Colonic mucosa (tissue), 4 donors: Measurements from ENCODE around the gene TMEM63C. TPM values are rescaled to one million over a fixed set of nuclear protein-coding genes. Genes with fewer than 3 reads are reported as not detected.

Experiments used
- DNase-seq: peaks from one replicate; pipeline ENCODE4 v3.0.0-alpha.2; 2020
- H3K27ac ChIP-seq: fragments of 200-600 bp; one replicate; pipeline ENCODE4 v1.8.0; 2021
- H3K27me3 ChIP-seq: fragments of 200-600 bp; one replicate; pipeline ENCODE4 v1.8.0; 2021
- H3K36me3 ChIP-seq: fragments of 200-600 bp; one replicate; pipeline ENCODE4 v1.8.0; 2021
- H3K4me1 ChIP-seq: fragments of 200-600 bp; one replicate; pipeline ENCODE4 v1.8.0; 2021; ENCODE audit warnings: mild to moderate bottlenecking
- H3K4me3 ChIP-seq: fragments of 200-600 bp; one replicate; pipeline ENCODE4 v1.8.0; 2021
- H3K9ac ChIP-seq, 2 donors: one replicate each; pipeline ENCODE4 v1.7.0; 2013; ENCODE audit warnings: control low read depth in 2 of 2, low read depth in 2 of 2, low read length in 2 of 2
- H3K9me3 ChIP-seq: fragments of 200-600 bp; one replicate; pipeline ENCODE4 v1.8.0; 2021
- CTCF ChIP-seq: fragments of 200-600 bp; IDR thresholded peaks from one replicate; pipeline ENCODE4 v1.8.0; 2022; ENCODE audit warnings: antibody characterized with exemption, mild to moderate bottlenecking
- intact Hi-C: fragments of 100-400 bp; cut with DNase I; formaldehyde crosslinking; loops from one replicate; pipeline ENCODE4 v1.14.1; 2022
- total RNA-seq, 2 donors: library from RNA; stranded (reverse); fragmentation: NEBNext Ultra II Directional in 1 of 2; extraction: Animal tissue kit (Norgen Biotek cat#: 25700) in 1 of 2; gene quantifications; one replicate each; pipeline ENCODE4 v1.2.1, GENCODE V29; 2021
- donor health status: healthy.
- donor health status: DM: no; HTN: no; CAD: no.
- donor health status: DM: no; HTN: no; CAD: no.

The TMEM63C gene
- total RNA-seq, 2 donors from 2014 or later: 5.9 to 13.2 TPM

GRCh38 chr14:77151918-77152588, 29.5 kb upstream of the TMEM63C start:
- peak; percentile 22 for TF ChIP-seq CTCF
- Histone ChIP-seq H3K4me3 (no peak overlapping the region), H3K36me3 (no peaks in the 10 kb centered on the region), H3K27me3 (no peaks in the 10 kb centered on the region), H3K4me1 (no peaks in the 10 kb centered on the region), H3K9me3 (no peaks in the 10 kb centered on the region), H3K27ac (no peak overlapping the region), H3K9ac (no peak overlapping the region)
- DNase-seq: no peak
- intact Hi-C loops: loop anchor here (2.0 to 5.0 kb wide), 2 partner anchors 60 to 165 kb away; no protein-coding TSS in a partner anchor

GRCh38 chr14:77153802-77154201, 27.8 kb upstream of the TMEM63C start:
- Histone ChIP-seq H3K4me3 (no peak overlapping the region), H3K27ac (no peak overlapping the region), H3K9ac (no peak overlapping the region), H3K27me3 (no peaks in the 10 kb centered on the region), H3K36me3 (no peaks in the 10 kb centered on the region), H3K9me3 (no peaks in the 10 kb centered on the region), H3K4me1 (no peaks in the 10 kb centered on the region)
- DNase-seq: no peak
- intact Hi-C loops: loop anchor here (5.0 kb wide), 1 partner anchor 58 kb away; no protein-coding TSS in a partner anchor
- no peak for TF ChIP-seq CTCF

- Histone ChIP-seq H3K27me3 (no peaks in the 10 kb centered on the region), H3K36me3 (no peaks in the 10 kb centered on the region), H3K4me3 (no peak overlapping the region), H3K9me3 (no peaks in the 10 kb centered on the region), H3K9ac (no peak overlapping the region), H3K27ac (no peak overlapping the region), H3K4me1 (no peaks in the 10 kb centered on the region)
- no peak for TF ChIP-seq CTCF
- DNase-seq: no peak
- intact Hi-C loops: loop anchor here (5.0 kb wide), 1 partner anchor 58 kb away; no protein-coding TSS in a partner anchor
Observed at GRCh38 chr14:77154421-77154820, 27.2 kb upstream of the TMEM63C start.

- H3K9ac ChIP-seq: no peak overlapping the region
- intact Hi-C loops: no loop called here
- H3K36me3 ChIP-seq: no peaks in the 10 kb centered on the region
- H3K4me3 ChIP-seq: no peak overlapping the region
- H3K27me3 ChIP-seq: no peaks in the 10 kb centered on the region
- DNase-seq: no peak
- no peaks in the 10 kb centered on the region for H3K9me3 ChIP-seq
- no peaks in the 10 kb centered on the region for H3K4me1 ChIP-seq
- no peak for TF ChIP-seq CTCF
- H3K27ac ChIP-seq: no peak overlapping the region
Observed at GRCh38 chr14:77155083-77155482, 26.5 kb upstream of the TMEM63C start.

GRCh38 chr14:77157740-77158139, 23.9 kb upstream of the TMEM63C start:
- Histone ChIP-seq H3K27me3 (no peaks in the 10 kb centered on the region), H3K4me3 (no peak overlapping the region), H3K9me3 (no peaks in the 10 kb centered on the region), H3K27ac (no peak overlapping the region), H3K9ac (no peak overlapping the region), H3K36me3 (no peaks in the 10 kb centered on the region), H3K4me1 (no peaks in the 10 kb centered on the region)
- DNase-seq: no peak
- TF ChIP-seq CTCF: no peak
- intact Hi-C loops: no loop called here
